GM19463 (cell line): ENCODE results near the gene SRP68.
"Not testable (repeated sequence)": the region's sequence is repeated elsewhere in the genome, so short reads cannot be mapped to it uniquely, and the experiment has no call there.

Source experiments
- ATAC-seq: cut with Tn5 transposase; IDR thresholded peaks from one replicate; pipeline ENCODE4 v1.9.1; 2021; ENCODE audit warnings: mild to moderate bottlenecking, moderate library complexity; ENCODE audit not compliant: unreplicated experiment

The SRP68 gene

DNA sequence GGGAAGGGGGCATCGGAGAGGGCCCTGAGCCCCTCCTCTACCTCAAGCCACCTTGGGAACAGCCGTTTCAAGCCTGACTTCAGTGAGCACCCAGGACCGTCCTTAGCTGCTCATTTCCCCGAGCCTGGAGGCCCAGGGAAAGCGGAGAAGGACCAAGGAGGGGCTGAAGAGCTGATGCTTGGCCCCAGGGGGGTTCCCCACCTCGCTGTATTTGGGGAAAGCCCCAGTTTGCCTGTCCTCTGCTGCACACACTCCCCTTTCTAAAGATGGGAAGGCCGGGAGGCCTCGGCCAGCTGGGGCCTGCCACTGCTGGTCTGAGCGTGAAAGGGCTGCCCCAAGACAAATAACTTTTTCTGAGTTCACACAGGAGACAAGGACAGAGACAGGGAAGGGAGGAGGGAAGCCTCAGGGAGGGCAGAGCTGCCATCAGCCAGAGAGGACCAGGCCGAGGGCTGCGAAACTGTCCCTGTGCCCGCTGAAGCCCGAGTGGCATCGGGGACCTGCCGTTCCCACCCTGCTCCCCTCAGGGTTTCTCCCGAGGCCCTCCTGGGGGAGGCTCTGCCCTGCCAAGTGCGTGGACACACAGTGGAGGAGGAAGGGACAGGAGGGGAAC lies 18.3 kb upstream of the SRP68 start:
- ATAC-seq: no peak

DNA sequence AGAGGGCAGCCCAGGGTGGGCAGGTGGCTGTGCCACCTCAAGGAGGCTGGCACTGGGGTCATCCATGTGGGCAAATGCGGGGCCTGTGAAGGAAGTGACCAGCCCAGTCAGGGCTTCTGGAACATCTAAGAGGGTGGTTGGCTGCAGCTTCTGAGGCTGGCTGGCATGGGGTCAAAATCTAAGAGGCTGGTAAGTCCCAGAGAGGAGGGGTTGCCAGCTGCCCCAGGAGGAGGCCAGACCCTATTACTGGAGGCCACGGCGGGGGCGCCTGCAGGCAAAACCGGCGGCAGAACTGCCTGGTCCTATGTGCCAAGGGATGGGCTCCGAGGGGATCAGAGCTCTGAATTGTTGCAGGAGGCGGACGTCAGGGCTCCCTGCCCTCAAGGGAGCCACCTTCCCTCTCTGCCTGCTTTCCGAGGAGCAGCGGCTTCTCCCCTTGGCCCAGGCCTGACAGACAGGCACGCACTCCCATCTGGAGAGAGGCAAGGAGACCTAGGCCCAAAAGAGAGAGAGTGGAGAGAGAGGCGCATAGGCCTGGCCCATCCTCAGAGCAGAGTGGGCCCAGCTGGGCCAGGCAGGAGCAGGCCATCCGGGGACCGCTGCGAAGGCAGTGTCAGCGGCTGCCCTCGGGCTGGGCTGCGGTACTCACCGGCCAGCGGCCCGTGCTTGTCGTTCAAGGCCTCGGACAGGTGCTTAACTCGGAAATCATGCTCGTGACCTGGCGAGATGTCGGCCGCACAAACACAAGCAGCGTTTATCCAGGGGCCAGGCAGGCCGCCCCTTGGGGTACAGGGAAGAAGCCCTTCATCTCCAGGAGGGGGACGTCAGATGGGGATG lies 17.6 kb upstream of the SRP68 start:
- ATAC-seq: no peak

DNA sequence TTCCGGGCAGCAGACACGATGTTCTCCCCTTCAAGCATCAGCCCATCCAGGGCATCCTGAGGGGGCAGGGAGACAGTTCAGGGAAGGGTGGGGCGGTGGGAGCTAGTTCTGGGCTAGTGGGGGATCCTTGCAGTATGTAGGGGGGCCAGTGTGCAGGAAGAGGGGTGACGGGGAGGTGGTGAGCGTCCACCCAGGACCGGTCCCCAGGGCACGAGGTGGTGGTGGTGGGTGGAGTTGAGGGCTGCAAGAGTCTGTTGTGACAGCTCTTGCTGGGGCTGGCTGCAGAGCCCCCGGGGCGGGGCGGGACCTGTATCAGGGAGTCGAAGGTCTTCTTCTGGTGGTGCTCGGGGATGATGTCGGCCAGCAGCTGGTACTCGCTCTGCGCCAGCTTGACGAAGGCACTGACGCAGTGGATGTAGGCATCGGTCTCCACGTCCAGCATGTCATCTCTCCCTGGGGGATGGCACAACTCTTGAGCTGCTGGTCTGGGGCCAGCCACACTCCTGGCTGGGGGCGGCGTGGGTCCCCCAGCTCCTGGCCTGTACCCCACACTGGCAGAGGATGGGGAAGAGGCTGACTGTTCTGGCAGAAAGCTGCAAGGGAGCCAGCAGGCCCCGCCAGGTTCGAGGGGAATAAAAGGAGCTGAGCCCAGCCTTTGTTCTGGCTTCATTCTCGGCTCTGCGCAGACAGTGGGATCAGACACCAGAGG lies 16.7 kb upstream of the SRP68 start:
- no peak for ATAC-seq

DNA sequence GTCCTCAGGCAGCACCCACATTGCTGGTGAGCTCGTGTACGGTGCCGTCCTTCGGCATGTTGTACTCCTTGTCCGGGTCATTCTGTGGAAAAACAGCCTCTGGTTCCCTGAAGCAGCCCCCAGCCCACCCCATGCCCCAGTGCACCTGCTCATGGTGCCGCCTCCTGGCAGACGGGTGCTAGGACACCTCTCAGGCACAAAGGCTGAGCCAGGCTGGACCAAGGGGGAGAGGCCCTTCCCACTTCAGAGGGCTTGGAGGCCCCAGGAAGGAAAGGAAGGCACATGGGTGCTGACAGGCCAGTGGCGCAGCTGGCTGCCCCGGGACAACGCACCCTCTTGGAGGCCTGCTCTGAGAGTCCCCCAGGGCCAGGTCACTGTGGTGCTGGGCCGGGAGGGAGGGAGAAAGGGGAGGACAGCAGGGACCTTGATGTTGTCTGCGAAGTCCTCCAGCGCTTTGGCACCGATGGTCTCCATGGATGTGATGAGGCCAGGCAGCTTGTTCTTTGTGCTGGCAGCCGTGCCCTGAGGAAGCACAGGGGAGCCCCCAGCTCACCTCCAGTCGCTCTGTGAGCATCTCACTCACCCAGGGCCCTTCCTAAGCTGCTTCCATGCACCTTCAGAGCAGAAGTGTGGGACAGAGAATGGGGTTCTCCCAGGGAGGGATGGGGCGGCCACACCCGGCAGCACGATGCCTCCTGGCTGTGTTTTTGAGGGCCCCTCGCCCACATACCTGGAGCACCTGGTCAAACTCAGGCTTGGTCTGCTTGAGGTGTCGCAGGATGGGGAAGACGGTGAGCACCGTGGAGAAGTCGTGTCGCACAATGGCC lies 15.9 kb upstream of the SRP68 start:
- no peak for ATAC-seq

DNA sequence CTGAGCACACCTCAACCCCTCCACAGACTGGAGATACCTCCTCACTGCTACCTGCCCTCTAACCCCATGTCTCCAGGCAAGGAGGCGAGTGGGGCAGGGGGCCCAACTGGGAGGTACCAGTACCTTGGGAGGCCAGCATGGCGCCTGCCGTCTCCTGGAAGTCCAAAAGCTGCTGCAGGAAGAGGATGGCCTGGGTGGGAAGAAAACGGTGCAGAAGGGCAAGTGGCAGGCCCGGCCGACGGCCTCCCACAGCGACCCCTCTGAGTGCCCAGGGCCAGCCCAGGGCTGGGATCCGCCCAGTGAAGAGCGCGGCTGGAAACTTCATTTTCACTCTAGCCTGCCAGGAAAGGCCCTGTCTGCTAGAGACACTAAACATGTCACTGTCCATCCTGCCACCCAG lies 15.2 kb upstream of the SRP68 start:
- no peak for ATAC-seq

DNA sequence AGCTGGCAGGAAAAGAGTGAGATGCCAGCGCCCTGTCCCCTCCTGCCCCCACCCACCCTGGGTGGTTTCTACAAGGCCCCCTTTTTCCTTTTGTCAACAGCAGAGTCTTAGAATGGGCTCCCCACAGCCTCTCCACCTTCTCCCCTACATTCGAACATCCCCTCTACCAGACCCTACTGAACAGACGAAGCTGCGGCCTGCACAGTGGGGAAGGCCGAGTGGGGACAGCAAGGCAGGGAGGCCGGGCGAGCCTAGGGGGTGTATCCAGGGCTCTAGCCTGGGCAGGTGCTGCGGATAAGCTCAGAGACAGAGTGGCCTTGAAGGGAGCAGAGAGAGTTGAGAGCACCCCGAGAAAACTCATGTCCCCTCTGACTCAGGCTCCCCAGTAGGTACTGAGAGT lies 14.1 kb upstream of the SRP68 start:
- no peak for ATAC-seq

DNA sequence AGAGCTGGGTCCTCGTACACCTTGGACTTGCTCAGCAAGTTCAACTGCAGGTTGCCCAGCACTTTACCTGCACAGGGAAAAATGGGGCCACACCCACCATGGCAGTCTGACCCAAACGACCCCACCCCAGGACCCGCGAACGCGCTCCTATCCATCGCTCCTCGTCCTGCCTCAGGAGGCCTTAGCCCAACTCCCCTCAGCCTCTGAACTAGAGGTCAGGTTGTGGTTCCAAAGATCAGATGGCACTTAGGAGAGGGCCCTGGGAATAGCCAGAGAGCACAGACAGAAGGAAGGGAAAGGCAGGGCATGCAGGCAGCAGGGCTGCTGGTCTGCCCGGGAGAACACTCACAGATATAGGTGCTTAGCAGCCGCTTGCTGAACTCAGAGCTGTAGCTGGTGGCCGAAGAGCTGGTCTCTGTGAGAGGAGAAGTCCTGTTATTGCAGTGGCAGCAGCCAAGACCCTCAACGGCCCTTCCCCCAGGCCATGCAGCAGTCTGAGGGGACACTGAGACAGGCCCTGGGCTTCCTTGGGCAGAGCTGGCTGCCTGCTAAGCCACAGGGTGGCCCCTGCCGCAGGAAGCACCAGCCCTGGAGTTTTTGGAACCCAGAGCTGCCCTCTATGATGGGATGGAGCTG lies 13.5 kb upstream of the SRP68 start:
- no peak for ATAC-seq

DNA sequence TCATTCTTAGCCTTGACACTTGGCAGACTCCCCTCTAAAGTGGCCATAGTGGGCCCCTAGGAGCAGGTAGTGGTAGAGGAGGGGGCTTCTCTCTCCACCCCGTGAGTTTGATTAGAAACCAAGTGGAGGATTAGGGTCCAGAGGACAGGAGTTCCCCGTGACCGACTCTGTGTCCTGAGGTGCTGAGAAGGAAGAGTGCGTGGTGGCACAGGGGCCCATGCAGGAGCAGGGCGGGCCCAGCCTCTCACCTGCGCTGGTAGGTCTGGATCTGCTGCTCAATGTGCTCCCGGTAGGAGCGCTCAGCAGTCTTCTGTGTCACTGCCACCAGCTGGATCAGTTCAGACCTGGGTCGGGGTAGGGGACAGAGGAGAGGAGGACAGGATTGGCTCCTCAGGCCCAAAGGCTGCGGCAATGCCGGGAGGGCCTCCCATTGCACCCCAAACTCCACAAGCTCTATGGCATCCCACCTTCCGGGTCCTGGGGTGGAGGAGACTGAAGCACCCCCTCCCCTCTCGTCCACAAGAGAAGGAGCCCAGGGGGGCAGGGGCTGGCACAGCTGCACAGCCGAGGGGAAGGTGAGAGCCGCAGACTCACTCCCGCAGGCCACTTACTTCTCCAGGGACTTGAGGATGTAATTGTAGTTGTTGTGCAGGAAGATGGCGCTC lies 12.9 kb upstream of the SRP68 start:
- ATAC-seq: no peak

DNA sequence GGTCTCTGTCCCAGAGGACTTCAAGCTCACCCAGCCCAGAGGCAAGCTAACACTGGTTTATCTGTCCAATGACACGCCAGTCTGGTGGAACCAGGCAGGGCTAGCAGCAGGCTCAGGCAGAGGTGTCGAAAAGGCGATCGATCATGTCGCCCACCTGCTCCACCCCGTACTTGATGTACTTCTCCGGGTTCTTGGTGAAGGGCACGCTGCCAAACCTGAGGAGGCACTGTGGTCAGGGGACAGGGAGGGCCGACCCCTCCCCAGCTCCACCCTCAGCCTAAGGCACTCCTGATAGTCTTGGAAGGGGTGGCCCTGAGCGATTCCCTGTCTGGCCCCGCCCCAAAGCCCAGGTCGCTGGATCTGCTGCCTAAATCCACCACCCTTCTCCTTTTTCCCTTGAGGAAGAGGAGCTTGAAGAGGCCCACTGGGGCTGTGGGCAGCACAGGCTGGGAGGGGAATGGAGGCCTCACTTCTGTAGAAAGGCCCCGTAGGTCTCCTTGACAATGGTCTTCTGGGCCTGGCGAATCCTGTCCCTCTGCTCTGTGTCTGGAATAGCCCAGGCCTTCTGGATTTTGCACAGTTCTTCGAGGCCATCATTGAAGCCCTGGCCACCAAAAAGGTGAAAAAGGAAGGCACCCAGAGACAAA lies 11.3 kb upstream of the SRP68 start:
- ATAC-seq: no peak

DNA sequence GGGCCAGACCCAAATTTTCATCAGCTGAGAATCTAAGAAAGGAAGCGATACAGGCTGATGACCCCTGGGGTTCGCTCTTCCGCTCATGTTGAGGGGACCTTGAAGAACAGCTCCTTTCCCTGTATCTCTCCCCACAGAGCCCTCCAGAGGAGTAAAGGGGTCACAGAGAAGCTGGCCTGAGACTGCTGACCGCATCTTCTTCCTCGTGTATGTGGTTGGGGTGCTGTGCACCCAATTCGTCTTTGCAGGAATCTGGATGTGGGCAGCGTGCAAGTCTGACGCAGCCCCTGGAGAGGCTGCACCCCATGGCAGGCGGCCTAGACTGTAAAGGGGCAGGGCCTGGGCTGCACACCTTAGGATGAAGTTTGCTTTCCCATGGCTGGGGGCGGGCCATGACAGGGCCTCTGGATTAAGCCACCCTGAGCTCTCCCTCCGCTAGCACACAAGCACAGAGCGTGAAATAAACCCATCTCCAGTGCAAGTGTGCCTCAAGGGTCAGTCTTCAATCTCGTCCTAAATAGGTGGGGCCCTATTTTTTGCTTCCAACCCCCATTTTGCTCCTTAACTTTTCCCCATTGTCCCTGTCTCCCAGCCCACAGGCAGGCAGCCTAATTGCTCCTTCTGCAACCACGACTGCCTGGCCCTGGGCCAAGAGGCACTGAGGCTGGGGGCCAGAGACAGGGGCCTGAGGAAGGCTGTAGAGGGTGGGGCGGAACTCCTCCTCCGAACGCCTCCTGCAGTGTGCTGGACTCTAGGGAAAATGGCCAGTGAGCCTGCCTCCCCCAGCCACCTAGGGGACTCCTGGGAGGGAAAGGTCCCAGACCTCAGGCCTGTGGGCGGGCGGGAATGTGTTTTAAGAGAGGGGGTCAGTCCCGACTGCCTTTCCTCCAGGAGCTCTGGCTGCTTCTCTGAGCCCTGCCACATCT lies 10.3 kb upstream of the SRP68 start:
- no peak for ATAC-seq

DNA sequence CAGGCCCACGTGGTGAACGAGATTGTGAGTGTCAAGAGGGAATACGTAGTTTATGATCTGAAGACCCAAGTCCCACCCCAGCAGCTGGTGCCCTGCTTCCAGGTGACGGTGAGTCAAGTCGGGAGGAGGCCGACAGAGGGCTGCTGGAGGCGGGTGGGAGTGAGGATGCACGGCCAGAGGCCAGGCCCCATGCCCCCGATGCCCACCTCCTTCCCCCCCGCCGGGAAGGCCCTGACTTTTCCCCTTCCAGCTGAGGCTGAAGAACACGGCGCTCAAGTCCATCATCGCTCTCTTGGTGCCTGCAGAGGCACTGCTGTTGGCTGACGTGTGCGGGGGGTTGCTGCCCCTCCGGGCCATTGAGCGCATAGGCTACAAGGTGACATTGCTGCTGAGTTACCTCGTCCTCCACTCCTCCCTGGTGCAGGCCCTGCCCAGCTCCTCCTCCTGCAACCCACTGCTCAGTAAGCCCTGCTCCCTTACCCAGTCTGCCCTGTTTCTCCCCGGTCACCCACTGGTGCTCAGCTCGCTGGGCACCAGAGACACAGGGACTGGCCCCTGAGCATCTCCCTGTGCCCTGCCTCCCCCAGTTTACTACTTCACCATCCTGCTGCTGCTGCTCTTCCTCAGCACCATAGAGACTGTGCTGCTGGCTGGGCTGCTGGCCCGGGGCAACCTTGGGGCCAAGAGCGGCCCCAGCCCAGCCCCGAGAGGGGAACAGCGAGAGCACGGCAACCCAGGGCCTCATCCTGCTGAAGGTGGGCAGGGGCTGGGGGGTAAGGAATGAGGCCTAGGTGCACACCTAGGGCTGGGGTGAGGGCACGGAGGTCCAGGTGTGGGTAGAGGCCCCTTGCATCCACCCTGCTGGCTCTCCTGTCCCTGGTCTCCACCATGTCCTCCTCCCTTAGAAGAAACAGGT lies 9.2 kb upstream of the SRP68 start:
- ATAC-seq: no peak

DNA sequence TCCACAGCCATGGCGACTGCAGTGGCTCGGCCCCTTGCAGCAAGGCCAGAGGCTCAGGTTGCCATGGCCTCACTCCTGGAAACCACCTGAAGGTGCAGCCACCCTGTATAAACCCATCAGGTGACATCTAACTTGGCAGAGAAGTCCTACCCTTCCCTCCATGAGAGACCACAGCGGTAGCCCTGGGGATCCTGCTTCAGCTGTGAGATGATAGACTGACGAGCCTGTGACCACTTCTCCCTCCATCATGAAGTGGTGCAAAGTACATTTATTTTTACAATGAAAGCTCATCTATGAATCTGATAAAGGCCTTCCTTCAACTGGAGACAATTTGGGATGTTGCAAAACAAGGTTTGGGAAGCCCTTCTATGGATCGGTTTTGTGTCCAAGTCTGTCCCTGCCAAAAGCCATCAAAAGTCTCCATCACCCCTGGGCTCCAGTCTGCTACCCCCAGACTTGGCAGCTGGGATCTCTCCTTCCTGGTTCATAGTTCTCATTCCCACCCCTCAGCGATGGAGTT lies 8.5 kb upstream of the SRP68 start:
- no peak for ATAC-seq

DNA sequence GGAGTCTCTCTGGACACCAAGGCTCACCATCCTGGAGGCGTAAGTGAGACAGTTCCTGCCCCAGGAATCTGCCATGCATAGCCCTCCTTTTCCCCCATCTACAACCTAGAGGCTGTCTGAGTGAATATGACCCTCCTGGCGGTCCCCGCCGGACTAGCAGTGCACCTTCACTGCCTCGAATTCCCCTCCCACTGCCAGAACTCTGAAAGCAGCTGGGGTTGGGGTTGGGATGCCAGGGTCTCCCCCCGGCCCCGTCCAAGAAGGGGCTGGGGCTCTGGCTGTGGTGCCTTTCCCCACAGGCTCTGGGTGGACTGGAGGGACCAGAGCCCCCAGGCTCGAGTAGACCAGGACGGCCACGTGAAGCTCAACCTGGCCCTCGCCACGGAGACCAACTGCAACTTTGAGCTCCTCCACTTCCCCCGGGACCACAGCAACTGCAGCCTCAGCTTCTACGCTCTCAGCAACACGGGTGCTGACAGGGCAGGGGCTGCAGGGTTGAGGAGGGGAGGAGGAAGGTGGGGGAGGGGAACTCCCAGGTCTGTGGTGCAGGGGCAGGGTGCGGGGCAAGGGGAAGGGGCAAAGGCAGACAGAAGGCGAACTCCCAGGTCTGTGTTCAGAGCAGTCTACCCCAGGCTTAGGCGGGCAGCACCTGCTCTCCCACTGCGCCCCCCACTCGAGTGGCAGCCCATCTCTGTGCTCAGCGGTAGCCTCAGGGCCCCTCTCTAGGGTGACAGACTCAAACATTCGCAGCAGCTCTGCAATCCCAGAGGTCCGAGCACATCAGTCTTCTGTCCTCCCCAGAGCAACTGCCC lies 7.8 kb upstream of the SRP68 start:
- ATAC-seq: no peak

DNA sequence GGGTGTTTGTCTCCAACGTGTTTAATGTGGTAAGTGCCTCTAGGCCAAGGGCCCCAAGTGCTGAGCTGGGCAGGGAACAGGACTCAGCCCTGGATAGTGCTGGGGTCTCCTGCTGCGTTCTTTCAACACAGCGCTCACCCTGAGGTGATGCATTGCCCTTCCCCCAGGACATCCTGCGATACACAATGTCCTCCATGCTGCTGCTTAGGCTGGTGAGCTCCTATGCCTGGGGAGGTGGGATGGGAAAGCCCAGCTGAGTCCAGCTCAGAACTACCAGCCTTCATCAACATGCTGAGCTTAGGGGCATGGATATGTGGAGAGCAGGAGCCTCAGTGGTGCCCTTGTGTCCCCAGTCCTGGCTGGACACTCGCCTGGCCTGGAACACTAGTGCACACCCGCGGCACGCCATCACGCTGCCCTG lies 7.2 kb upstream of the SRP68 start:
- ATAC-seq: no peak

DNA sequence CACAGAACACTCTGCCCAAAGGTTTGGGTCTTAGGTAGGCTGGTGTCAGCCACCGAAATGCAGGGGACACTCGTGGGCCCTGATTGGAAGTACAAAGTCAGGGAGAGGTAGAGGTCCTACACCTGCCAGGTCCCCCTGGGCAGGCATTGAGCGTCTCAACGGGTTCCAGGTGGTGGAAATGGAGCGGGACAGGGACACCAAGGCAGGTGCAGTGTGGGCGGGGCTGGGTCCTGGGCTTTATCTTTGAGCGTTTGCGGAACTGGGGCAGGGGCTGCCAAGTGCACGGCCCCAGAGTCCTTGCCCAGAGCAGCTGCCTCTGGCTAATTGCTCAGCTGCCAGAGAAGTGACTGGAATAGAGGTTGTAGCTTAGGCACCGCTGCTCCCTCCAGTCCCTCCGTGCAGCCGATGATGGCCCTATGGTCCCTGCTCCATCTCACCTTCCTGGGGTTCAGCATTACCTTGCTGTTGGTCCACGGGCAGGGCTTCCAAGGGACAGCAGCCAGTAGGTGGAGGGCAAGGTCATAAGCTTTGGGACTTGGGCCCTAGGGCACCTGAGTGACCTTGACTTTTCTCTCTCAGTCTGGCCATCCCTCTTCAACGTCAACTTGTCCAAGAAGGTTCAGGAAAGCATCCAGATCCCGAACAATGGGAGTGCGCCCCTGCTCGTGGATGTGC lies 6.7 kb upstream of the SRP68 start, which contains the start of gene ZACN:
Gene ZACN, plus strand, starts transcription at position 323 of the 675 bp plus-strand sequence. Its CDS starts 83 bp downstream, at position 406.
- no peak for ATAC-seq

DNA sequence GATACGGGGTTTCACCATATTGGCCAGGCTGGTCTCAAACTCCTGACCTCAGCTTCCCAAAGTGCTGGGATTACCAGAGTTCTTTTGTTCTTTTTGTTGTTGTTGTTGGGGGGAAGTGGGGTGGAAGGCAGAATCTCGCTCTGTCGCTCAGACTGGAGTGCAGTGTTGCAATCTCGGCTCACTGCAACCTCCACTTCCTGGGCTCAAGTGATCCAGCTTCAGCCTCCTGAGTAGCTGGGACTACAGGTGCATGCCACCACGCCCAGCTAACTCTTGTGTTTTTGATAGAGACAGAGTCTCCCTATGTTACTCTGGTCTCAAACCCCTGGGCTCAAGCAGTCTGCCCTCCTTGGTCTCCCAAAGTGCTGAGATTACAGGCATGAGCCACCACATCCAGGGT lies 6.1 kb upstream of the SRP68 start:
- not testable (repeated sequence) for ATAC-seq
